HEK293 (cell line): ENCODE measurements around the gene SUPT5H.
"Not testable (repeated sequence)": the region's sequence is repeated elsewhere in the genome, so short reads cannot be mapped to it uniquely, and the experiment has no call there.

Source experiments
- CTCF ChIA-PET: fragments of 350-600 bp; formaldehyde crosslinking; extraction: SDS; loops from one replicate; lab custom pipeline; 2021; ENCODE audit warnings: antibody characterized with exemption; lab: Yijun Ruan, JAX
- POLR2A ChIA-PET: fragments of 300-600 bp; formaldehyde crosslinking; extraction: SDS; loops from one replicate; lab custom pipeline; 2020; ENCODE audit warnings: antibody characterized with exemption, inconsistent platforms; lab: Yijun Ruan, JAX
- H3K27ac ChIP-seq: fragments of 200-500 bp; sonication (Bioruptor generic); 2 replicates; pipeline ENCODE4 v1.5.1; 2014; ENCODE audit warnings: low read depth, low read length, control low read depth, inconsistent platforms; ENCODE audit errors: extremely low read depth
- H3K36me3 ChIP-seq, 2 experiments: fragments of 200-500 bp in 1 of 2; sonication (Bioruptor generic) in 1 of 2; 1 replicate in 1 of 2; 2 replicates in 1 of 2; pipeline ENCODE4 v1.5.1; 2014 to 2017; ENCODE audit warnings: inconsistent platforms in 2 of 2, low read length in 2 of 2; ENCODE audit not compliant: control insufficient read depth in 2 of 2, insufficient read depth in 1 of 2
- H3K4me1 ChIP-seq: fragments of 200-500 bp; sonication (Bioruptor generic); 2 replicates; pipeline ENCODE4 v1.5.1; 2014; ENCODE audit warnings: mild to moderate bottlenecking, low read length, inconsistent platforms; ENCODE audit not compliant: control insufficient read depth, insufficient read depth
- H3K4me3 ChIP-seq: 2 replicates; pipeline ENCODE4 v1.5.1; 2011; ENCODE audit warnings: low read depth, mild to moderate bottlenecking, control low read depth, low read length, moderate library complexity
- H3K9me3 ChIP-seq: fragments of 200-500 bp; sonication (Bioruptor generic); 2 replicates; pipeline ENCODE4 v1.5.1; 2014; ENCODE audit warnings: low read depth, low read length, inconsistent platforms; ENCODE audit not compliant: control insufficient read depth, insufficient read depth
- EGR2 ChIP-seq: fragments of 450-650 bp; formaldehyde crosslinking; IDR thresholded peaks from 2 replicates; pipeline ENCODE4 v1.5.1; 2016; ENCODE audit warnings: low read depth, missing biosample characterization, missing genetic modification characterization
- GFI1B ChIP-seq: fragments of 450-650 bp; formaldehyde crosslinking; IDR thresholded peaks from 2 replicates; pipeline ENCODE4 v1.5.1; 2016; ENCODE audit warnings: missing biosample characterization, missing genetic modification characterization
- KLF9 ChIP-seq: fragments of 450-650 bp; formaldehyde crosslinking; IDR thresholded peaks from 2 replicates; pipeline ENCODE4 v1.5.1; 2016; ENCODE audit warnings: missing biosample characterization, missing genetic modification characterization, low read depth
- PRDM1 ChIP-seq: fragments of 450-650 bp; formaldehyde crosslinking; IDR thresholded peaks from 2 replicates; pipeline ENCODE4; 2016; ENCODE audit warnings: missing biosample characterization, missing genetic modification characterization
- PRDM10 ChIP-seq: fragments of 450-650 bp; formaldehyde crosslinking; IDR thresholded peaks from 2 replicates; pipeline ENCODE4 v1.5.1; 2016; ENCODE audit warnings: missing biosample characterization, missing genetic modification characterization
- REPIN1 ChIP-seq: fragments of 450-650 bp; formaldehyde crosslinking; IDR thresholded peaks from 2 replicates; pipeline ENCODE4 v1.5.1; 2017; ENCODE audit warnings: missing biosample characterization, missing genetic modification characterization, low read depth
- ZBTB17 ChIP-seq: fragments of 450-650 bp; formaldehyde crosslinking; IDR thresholded peaks from 2 replicates; pipeline ENCODE4 v1.5.1; 2016; ENCODE audit warnings: missing biosample characterization, missing genetic modification characterization
- ZFHX2 ChIP-seq: fragments of 450-650 bp; formaldehyde crosslinking; conservative IDR thresholded peaks from 2 replicates; pipeline ENCODE4 v1.5.1; 2016; ENCODE audit warnings: missing biosample characterization, missing genetic modification characterization
- ZNF146 ChIP-seq: fragments of 450-650 bp; formaldehyde crosslinking; IDR thresholded peaks from 2 replicates; pipeline ENCODE4 v1.5.1; 2016; ENCODE audit warnings: missing biosample characterization, missing genetic modification characterization
- ZNF23 ChIP-seq: fragments of 450-650 bp; formaldehyde crosslinking; IDR thresholded peaks from 2 replicates; pipeline ENCODE4 v1.5.1; 2016; ENCODE audit warnings: missing biosample characterization, missing genetic modification characterization, borderline replicate concordance
- ZNF449 ChIP-seq: fragments of 450-650 bp; formaldehyde crosslinking; IDR thresholded peaks from 2 replicates; pipeline ENCODE4 v1.5.1; 2017; ENCODE audit warnings: missing biosample characterization, mild to moderate bottlenecking, missing genetic modification characterization, moderate library complexity
- ZNF521 ChIP-seq: fragments of 450-650 bp; formaldehyde crosslinking; IDR thresholded peaks from 2 replicates; pipeline ENCODE4 v1.5.1; 2017; ENCODE audit warnings: missing biosample characterization, mild to moderate bottlenecking, missing genetic modification characterization
- ZNF600 ChIP-seq: fragments of 450-650 bp; formaldehyde crosslinking; IDR thresholded peaks from 2 replicates; pipeline ENCODE4 v1.5.1; 2016; ENCODE audit warnings: missing biosample characterization, missing genetic modification characterization
- ZNF664 ChIP-seq: fragments of 450-650 bp; formaldehyde crosslinking; IDR thresholded peaks from 2 replicates; pipeline ENCODE4 v1.5.1; 2016; ENCODE audit warnings: missing biosample characterization, missing genetic modification characterization

The SUPT5H gene

GRCh38 chr19:39449116-39449797, 3.9 kb downstream of the SUPT5H start:
- POLR2A ChIA-PET: interaction anchor here (0.7 to 8.1 kb wide), 3 partner anchors 13 to 58 kb away, joined by 3 to 199 read pairs (median 4); partner anchors contain the start of genes MED29, PAF1 and RPS16
- TF ChIP-seq ZNF600 (tag by site-specific recombination) (peak; percentile 44; the same call in 1 of the 2 replicates), EGR2 (tag by site-specific recombination) (peak; percentile 35; the same call in 1 of the 2 replicates), ZFHX2 (tag by site-specific recombination) (0 out of 2 replicates have a peak, but pooled peaks have one; percentile 53), ZNF449 (tag by site-specific recombination) (no peak), PRDM10 (tag by site-specific recombination) (peak; percentile 82), ZNF521 (tag by site-specific recombination) (no peak), ZBTB17 (peak; percentile 60; the same call in 1 of the 2 replicates)
- TF ChIP-seq, all 188 proteins: peak for 5
- Histone ChIP-seq H3K4me1 (peaks cover 22% of the 10 kb centered on the region), H3K9me3 (no peaks in the 10 kb centered on the region; the same call in 1 of the 2 replicates), H3K4me3 (no peak overlapping the region), H3K36me3 (peaks cover 68 to 86% of the 10 kb centered on the region in 2 experiments), H3K27ac (peak overlapping the region; percentile 44; the same call in 1 of the 2 replicates)
- CTCF ChIA-PET: interaction anchor here (0.6 to 3.1 kb wide), 8 partner anchors 9 to 343 kb away, joined by 3 to 15 read pairs (median 3); partner anchors contain the start of genes EID2B and PLEKHG2

GRCh38 chr19:39451257-39451656, 5.9 kb downstream of the SUPT5H start:
- H3K36me3 ChIP-seq: peaks cover 75 to 98% of the 10 kb centered on the region in 2 experiments
- peaks cover 15% of the 10 kb centered on the region for H3K4me1 ChIP-seq
- 0 out of 2 replicates have a peak, but pooled peaks have one; percentile 15 for TF ChIP-seq ZNF146 (tag by site-specific recombination)
- peak; percentile 10; the same call in 1 of the 2 replicates for TF ChIP-seq GFI1B
- TF ChIP-seq KLF9 (tag by site-specific recombination): 0 out of 2 replicates have a peak, but pooled peaks have one; percentile 3
- POLR2A ChIA-PET: interaction anchor here (8.1 kb wide), 1 partner anchor 16 kb away, joined by 199 read pairs; the partner anchor contains the start of gene RPS16
- CTCF ChIA-PET: interaction anchor here (0.7 kb wide), 1 partner anchor 22 kb away, joined by 3 read pairs; no protein-coding TSS in a partner anchor
- not testable (repeated sequence) for H3K9me3 ChIP-seq, H3K4me3 ChIP-seq, H3K27ac ChIP-seq

- Histone ChIP-seq H3K36me3 (peaks cover 87 to 100% of the 10 kb centered on the region in 2 experiments), H3K4me3 (no peak overlapping the region), H3K9me3 (no peaks in the 10 kb centered on the region; the same call in 1 of the 2 replicates), H3K27ac (peak overlapping the region; percentile 16; the same call in 1 of the 2 replicates), H3K4me1 (no peaks in the 10 kb centered on the region)
- POLR2A ChIA-PET: interaction anchor here (2.2 to 5.6 kb wide), 2 partner anchors 18 to 28 kb away, joined by 6 to 37 read pairs; partner anchors contain the start of genes RPS16 and SUPT5H
- TF ChIP-seq PRDM1: peak; percentile 79
- TF ChIP-seq REPIN1 (tag by site-specific recombination): no peak
- TF ChIP-seq EGR2 (tag by site-specific recombination): no peak
- no peak for TF ChIP-seq ZBTB17
- no peak for TF ChIP-seq ZNF23
- TF ChIP-seq ZNF664 (tag by site-specific recombination): no peak
- TF ChIP-seq, all 188 proteins: peak for 1
- CTCF ChIA-PET: interaction anchor here (0.7 to 9.9 kb wide), 6 partner anchors 9 to 1221 kb away, joined by 3 to 84 read pairs (median 4); partner anchors contain the start of genes EID2B and PLEKHG2
Observed at GRCh38 chr19:39463403-39463802, 18.0 kb downstream of the SUPT5H start.
